Measurements from ENCODE around the gene DNAH3. TPM values are rescaled to one million over a fixed set of nuclear protein-coding genes. Genes with fewer than 3 reads are reported as not detected.
"Not testable (repeated sequence)": the region's sequence is repeated elsewhere in the genome, so short reads cannot be mapped to it uniquely, and the experiment has no call there.

Gene DNAH3
- total RNA-seq, 1 donor from 2014 or later, result 1.4 TPM

GRCh38 chr16:20942256-20942655 lies 208.4 kb downstream of the DNAH3 start:
- DNase-seq (ENCODE audit: low spot score), result no peak

- no peak for DNase-seq (ENCODE audit: low spot score)
Observed at GRCh38 chr16:20941636-20941926, 209.1 kb downstream of the DNAH3 start.

- DNase-seq (ENCODE audit: low spot score), result no peak
Observed at GRCh38 chr16:20940871-20941635, 209.6 kb downstream of the DNAH3 start.

- DNase-seq (ENCODE audit: low spot score), result no peak
Observed at GRCh38 chr16:20939611-20940010, 211.0 kb downstream of the DNAH3 start.

GRCh38 chr16:20938426-20938825 lies 212.2 kb downstream of the DNAH3 start:
- DNase-seq (ENCODE audit: low spot score), result no peak

- DNase-seq (ENCODE audit: low spot score), result no peak
Observed at GRCh38 chr16:20937736-20938135, 212.9 kb downstream of the DNAH3 start.

GRCh38 chr16:20933589-20933988 lies 217.1 kb downstream of the DNAH3 start:
- DNase-seq (ENCODE audit: low spot score), result no peak

GRCh38 chr16:20931066-20931600 lies 219.5 kb downstream of the DNAH3 start:
- DNase-seq (ENCODE audit: low spot score), result no peak

GRCh38 chr16:20930365-20930690 lies 220.3 kb downstream of the DNAH3 start:
- DNase-seq (ENCODE audit: low spot score), result no peak

- not testable (repeated sequence) for DNase-seq (ENCODE audit: low spot score)
Observed at GRCh38 chr16:20929676-20930364, 220.8 kb downstream of the DNAH3 start.

GRCh38 chr16:20928774-20929411 lies 221.8 kb downstream of the DNAH3 start:
- no peak for DNase-seq (ENCODE audit: low spot score)

- no peak for DNase-seq (ENCODE audit: low spot score)
Observed at GRCh38 chr16:20925751-20926150, 224.9 kb downstream of the DNAH3 start.

- DNase-seq (ENCODE audit: low spot score), result no peak
Observed at GRCh38 chr16:20923876-20924275, 226.8 kb downstream of the DNAH3 start.

GRCh38 chr16:20920799-20921198 lies 229.8 kb downstream of the DNAH3 start:
- no peak for DNase-seq (ENCODE audit: low spot score)

GRCh38 chr16:20920091-20920490 lies 230.6 kb downstream of the DNAH3 start:
- DNase-seq (ENCODE audit: low spot score), result no peak

GRCh38 chr16:20918486-20919239 lies 232.0 kb downstream of the DNAH3 start:
- DNase-seq (ENCODE audit: low spot score), result no peak

GRCh38 chr16:20916942-20917341 lies 233.7 kb downstream of the DNAH3 start:
- DNase-seq (ENCODE audit: low spot score), result no peak

GRCh38 chr16:20916289-20916688 lies 234.4 kb downstream of the DNAH3 start:
- no peak for DNase-seq (ENCODE audit: low spot score)

GRCh38 chr16:20911361-20911760 lies 239.3 kb downstream of the DNAH3 start:
- no peak for DNase-seq (ENCODE audit: low spot score)

GRCh38 chr16:20910781-20911321 lies 239.8 kb downstream of the DNAH3 start:
- peak; percentile 60 for DNase-seq (ENCODE audit: low spot score)

GRCh38 chr16:20906341-20907255 lies 244.0 kb downstream of the DNAH3 start:
- DNase-seq (ENCODE audit: low spot score), result peak; percentile 95
